Measurements from ENCODE around the gene TAF1. TPM values are rescaled to one million over a fixed set of nuclear protein-coding genes. Genes with fewer than 3 reads are reported as not detected.
A peak's percentile ranks its signal among the peaks of the same experiment; 100 is the strongest.
"Not testable (repeated sequence)": the region's sequence is repeated elsewhere in the genome, so short reads cannot be mapped to it uniquely, and the experiment has no call there.

The TAF1 gene
- total RNA-seq, 1 experiment from 2014 or later: 61.8 TPM

DNA sequence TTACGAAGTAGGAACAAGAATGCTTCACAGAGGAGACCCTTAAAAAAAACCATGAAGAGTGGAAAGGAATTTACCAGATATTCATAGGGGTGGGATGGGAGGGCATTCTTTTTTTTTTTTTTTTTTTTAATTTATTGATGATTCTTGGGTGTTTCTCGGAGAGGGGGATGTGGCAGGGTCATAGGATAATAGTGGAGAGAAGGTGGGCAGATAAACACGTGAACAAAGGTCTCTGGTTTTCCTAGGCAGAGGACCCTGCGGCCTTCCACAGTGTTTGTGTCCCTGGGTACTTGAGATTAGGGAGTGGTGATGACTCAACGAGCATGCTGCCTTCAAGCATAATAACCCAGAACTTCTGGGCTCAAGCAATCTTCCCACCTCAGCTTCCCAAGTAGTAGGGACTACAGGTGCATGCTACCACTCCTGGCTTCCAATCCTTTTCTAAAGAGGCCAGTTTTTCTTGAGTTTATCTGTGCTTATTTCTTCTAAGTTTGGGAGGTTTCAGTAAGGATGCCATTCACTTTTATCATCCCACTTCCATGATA is 100.9 kb downstream of the TAF1 start:
- Histone ChIP-seq H3K9ac (ENCODE audit: low read length) (no peak overlapping the region), H3K36me3 (ENCODE audit: insufficient read depth, low read length) (peaks cover 11% of the 10 kb centered on the region; the same call in 1 of the 2 replicates), H3K79me2 (ENCODE audit: low read length) (no peaks in the 10 kb centered on the region), H3K9me2 (replicated peaks; ENCODE audit: insufficient read depth, low read length) (no peaks in the 10 kb centered on the region), H2AFZ (ENCODE audit: low read length) (no peak overlapping the region), H3K27me3 (ENCODE audit: low read length) (no peaks in the 10 kb centered on the region), H3K4me3 (ENCODE audit: low read length) (no peak overlapping the region), H3K4me1 (ENCODE audit: low read length) (no peaks in the 10 kb centered on the region), H3K9me3 (ENCODE audit: low read length) (no peaks in the 10 kb centered on the region), H3K27ac (ENCODE audit: low read length) (no peak overlapping the region), H4K20me1 (ENCODE audit: insufficient read depth, low read depth, low read length) (no peaks in the 10 kb centered on the region), H3K4me2 (ENCODE audit: low read depth, low read length, poor library complexity, severe bottlenecking) (no peak overlapping the region)
- DNase-seq: no peak

DNA sequence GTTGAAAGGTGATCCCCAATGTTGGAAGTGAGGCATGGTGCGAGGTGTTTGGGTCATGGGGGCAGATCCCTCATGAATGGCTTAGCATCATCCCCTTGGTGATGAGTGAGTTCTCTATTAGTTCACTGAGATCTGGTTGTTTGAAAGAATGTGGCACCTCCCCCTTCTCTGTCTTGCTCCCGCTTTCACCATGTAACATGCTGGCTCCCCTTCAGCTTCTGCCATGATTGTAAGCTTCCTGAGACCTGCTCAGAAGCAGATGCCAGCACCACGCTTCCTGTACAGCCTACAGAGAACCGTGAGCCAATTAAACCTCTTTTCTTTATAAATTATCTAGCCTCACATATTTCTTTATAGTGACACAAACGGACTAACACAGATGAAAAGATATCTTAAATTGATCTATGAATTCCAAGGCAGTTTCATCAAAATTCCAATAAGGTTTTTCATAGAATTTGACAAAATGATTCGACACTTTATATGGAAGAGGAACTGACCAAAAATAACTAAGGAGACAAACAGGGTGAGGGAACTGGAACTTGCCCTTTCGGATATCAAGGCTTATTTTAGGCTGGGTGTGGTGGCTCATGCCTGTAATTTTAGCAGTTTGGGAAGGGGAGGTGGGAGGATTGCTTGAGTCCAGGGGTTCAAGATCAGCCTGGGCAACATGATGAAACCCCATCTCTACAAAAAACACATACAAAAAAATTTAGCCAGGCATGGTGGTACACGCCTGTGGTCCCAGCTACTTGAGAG is 109.8 kb downstream of the TAF1 start:
- Histone ChIP-seq H3K27ac (ENCODE audit: low read length) (no peak overlapping the region), H3K9ac (ENCODE audit: low read length) (no peak overlapping the region), H3K36me3 (ENCODE audit: insufficient read depth, low read length) (no peaks in the 10 kb centered on the region), H3K4me2 (ENCODE audit: low read depth, low read length, poor library complexity, severe bottlenecking) (no peak overlapping the region), H2AFZ (ENCODE audit: low read length) (no peak overlapping the region), H3K4me1 (ENCODE audit: low read length) (no peaks in the 10 kb centered on the region), H4K20me1 (ENCODE audit: insufficient read depth, low read depth, low read length) (no peaks in the 10 kb centered on the region), H3K4me3 (ENCODE audit: low read length) (no peak overlapping the region), H3K79me2 (ENCODE audit: low read length) (no peaks in the 10 kb centered on the region), H3K9me2 (replicated peaks; ENCODE audit: insufficient read depth, low read length) (no peaks in the 10 kb centered on the region), H3K27me3 (ENCODE audit: low read length) (no peaks in the 10 kb centered on the region), H3K9me3 (ENCODE audit: low read length) (no peaks in the 10 kb centered on the region)
- no peak for DNase-seq

- H3K4me3 ChIP-seq (ENCODE audit: low read length): no peak overlapping the region
- no peak overlapping the region for H2AFZ ChIP-seq (ENCODE audit: low read length)
- no peaks in the 10 kb centered on the region for H3K36me3 ChIP-seq (ENCODE audit: insufficient read depth, low read length)
- peaks cover 8% of the 10 kb centered on the region for H3K4me1 ChIP-seq (ENCODE audit: low read length)
- no peaks in the 10 kb centered on the region for H4K20me1 ChIP-seq (ENCODE audit: insufficient read depth, low read depth, low read length)
- no peaks in the 10 kb centered on the region for H3K27me3 ChIP-seq (ENCODE audit: low read length)
- no peaks in the 10 kb centered on the region for H3K9me3 ChIP-seq (ENCODE audit: low read length)
- no peak overlapping the region for H3K4me2 ChIP-seq (ENCODE audit: low read depth, low read length, poor library complexity, severe bottlenecking)
- no peak for DNase-seq
- no peaks in the 10 kb centered on the region for H3K79me2 ChIP-seq (ENCODE audit: low read length)
- no peaks in the 10 kb centered on the region for H3K9me2 ChIP-seq (replicated peaks; ENCODE audit: insufficient read depth, low read length)
- no peak overlapping the region for H3K9ac ChIP-seq (ENCODE audit: low read length)
- H3K27ac ChIP-seq (ENCODE audit: low read length): no peak overlapping the region
Measured at GRCh38 chrX:71482228-71482958, 116.2 kb downstream of the TAF1 start.

GRCh38 chrX:71487814-71488213 is 121.7 kb downstream of the TAF1 start:
- no peak overlapping the region for H3K9ac ChIP-seq (ENCODE audit: low read length)
- H3K27me3 ChIP-seq (ENCODE audit: low read length): no peaks in the 10 kb centered on the region
- no peaks in the 10 kb centered on the region for H3K36me3 ChIP-seq (ENCODE audit: insufficient read depth, low read length)
- no peaks in the 10 kb centered on the region for H3K9me3 ChIP-seq (ENCODE audit: low read length)
- DNase-seq: no peak
- peaks cover 8% of the 10 kb centered on the region for H3K4me1 ChIP-seq (ENCODE audit: low read length)
- H3K4me2 ChIP-seq (ENCODE audit: low read depth, low read length, poor library complexity, severe bottlenecking): no peak overlapping the region
- no peaks in the 10 kb centered on the region for H3K9me2 ChIP-seq (replicated peaks; ENCODE audit: insufficient read depth, low read length)
- no peaks in the 10 kb centered on the region for H3K79me2 ChIP-seq (ENCODE audit: low read length)
- H2AFZ ChIP-seq (ENCODE audit: low read length): no peak overlapping the region
- H4K20me1 ChIP-seq (ENCODE audit: insufficient read depth, low read depth, low read length): no peaks in the 10 kb centered on the region
- no peak overlapping the region for H3K4me3 ChIP-seq (ENCODE audit: low read length)
- H3K27ac ChIP-seq (ENCODE audit: low read length): no peak overlapping the region

GRCh38 chrX:71489540-71489939 is 123.4 kb downstream of the TAF1 start:
- Histone ChIP-seq H3K27me3 (ENCODE audit: low read length) (no peaks in the 10 kb centered on the region), H3K79me2 (ENCODE audit: low read length) (no peaks in the 10 kb centered on the region), H4K20me1 (ENCODE audit: insufficient read depth, low read depth, low read length) (no peaks in the 10 kb centered on the region), H3K36me3 (ENCODE audit: insufficient read depth, low read length) (no peaks in the 10 kb centered on the region), H3K27ac (ENCODE audit: low read length) (no peak overlapping the region), H3K9me2 (replicated peaks; ENCODE audit: insufficient read depth, low read length) (no peaks in the 10 kb centered on the region), H3K4me1 (ENCODE audit: low read length) (peaks cover 8% of the 10 kb centered on the region), H3K4me2 (ENCODE audit: low read depth, low read length, poor library complexity, severe bottlenecking) (no peak overlapping the region), H3K9me3 (ENCODE audit: low read length) (no peaks in the 10 kb centered on the region), H2AFZ (ENCODE audit: low read length) (no peak overlapping the region), H3K9ac (ENCODE audit: low read length) (no peak overlapping the region), H3K4me3 (ENCODE audit: low read length) (no peak overlapping the region)
- DNase-seq: no peak

DNA sequence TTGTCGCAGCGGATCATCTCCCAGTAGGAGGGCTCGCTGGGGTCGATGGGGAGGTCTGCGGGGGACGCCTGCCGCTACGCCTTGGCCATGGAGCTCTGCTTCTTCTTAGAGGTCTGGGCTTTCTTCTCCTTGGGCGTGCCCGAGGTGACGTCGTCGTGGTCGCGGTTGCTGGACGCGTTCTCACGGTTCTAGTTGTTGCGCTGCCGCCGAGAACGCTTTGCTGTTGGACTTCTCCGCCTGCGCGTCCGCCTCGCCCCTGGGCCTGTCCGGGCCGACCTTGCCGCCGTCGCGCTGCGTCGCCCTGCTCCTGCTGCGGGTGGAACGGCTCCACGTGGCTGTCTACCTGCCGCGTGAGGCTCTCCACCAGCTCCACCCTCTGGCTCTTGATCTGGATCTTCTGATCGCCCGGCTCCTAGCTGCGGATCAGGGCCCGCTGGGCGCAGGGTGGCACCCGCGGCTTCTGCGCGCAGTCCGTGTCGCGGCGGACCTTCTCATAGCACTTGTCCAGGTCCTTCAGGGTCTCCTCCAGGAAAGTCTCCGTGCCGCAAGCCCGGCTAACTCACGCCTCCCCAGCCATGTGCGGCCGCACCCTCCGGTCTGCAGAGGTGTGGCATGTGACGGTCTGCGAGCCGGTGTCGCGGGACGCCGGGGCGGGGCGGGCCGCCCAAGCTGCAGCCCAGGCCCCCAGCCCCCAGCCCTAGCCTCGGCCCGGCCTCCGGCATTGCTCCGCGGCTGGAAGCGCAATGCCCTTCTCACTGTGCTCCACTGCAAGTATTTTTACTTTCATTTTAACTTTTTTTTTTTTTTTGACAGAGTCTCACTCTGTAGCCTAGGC is 126.3 kb downstream of the TAF1 start:
- H3K9me3 ChIP-seq (ENCODE audit: low read length): no peaks in the 10 kb centered on the region
- no peaks in the 10 kb centered on the region for H4K20me1 ChIP-seq (ENCODE audit: insufficient read depth, low read depth, low read length)
- H3K36me3 ChIP-seq (ENCODE audit: insufficient read depth, low read length): no peaks in the 10 kb centered on the region
- no peaks in the 10 kb centered on the region for H3K27me3 ChIP-seq (ENCODE audit: low read length)
- no peaks in the 10 kb centered on the region for H3K79me2 ChIP-seq (ENCODE audit: low read length)
- H3K9ac ChIP-seq (ENCODE audit: low read length): no peak overlapping the region
- H3K27ac ChIP-seq (ENCODE audit: low read length): no peak overlapping the region
- H3K9me2 ChIP-seq (replicated peaks; ENCODE audit: insufficient read depth, low read length): no peaks in the 10 kb centered on the region
- H3K4me1 ChIP-seq (ENCODE audit: low read length): no peaks in the 10 kb centered on the region
- no peak overlapping the region for H3K4me3 ChIP-seq (ENCODE audit: low read length)
- peak; percentile 5 for DNase-seq
- H3K4me2 ChIP-seq (ENCODE audit: low read depth, low read length, poor library complexity, severe bottlenecking): no peak overlapping the region
- no peak overlapping the region for H2AFZ ChIP-seq (ENCODE audit: low read length)

DNA sequence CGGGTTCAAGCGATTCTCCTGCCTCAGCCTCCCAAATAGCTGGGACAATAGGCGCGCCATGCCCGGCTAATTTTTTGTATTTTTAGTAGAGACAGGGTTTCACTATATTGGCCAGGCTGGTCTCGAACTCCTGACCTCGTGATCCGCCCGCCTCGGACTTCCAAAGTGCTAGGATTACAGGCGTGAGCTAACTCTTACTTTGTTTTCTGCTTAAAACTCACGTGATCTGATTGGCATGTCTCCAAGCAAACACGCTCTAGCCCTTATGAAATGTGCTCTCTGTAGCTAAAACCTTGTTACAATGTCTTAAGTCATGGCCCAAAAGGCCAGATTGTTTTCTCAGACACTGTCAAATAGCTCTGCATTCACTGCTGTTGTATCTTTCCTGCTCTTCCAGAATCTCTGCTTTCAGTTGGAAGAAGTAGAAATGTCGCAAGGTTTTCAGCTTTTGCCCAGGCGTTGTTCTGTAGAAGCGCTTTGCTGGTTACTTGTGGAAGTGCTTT is 127.0 kb downstream of the TAF1 start:
- Histone ChIP-seq H3K9me2 (replicated peaks; ENCODE audit: insufficient read depth, low read length) (no peaks in the 10 kb centered on the region), H3K79me2 (ENCODE audit: low read length) (no peaks in the 10 kb centered on the region), H3K27me3 (ENCODE audit: low read length) (no peaks in the 10 kb centered on the region), H3K4me3 (ENCODE audit: low read length) (no peak overlapping the region), H4K20me1 (ENCODE audit: insufficient read depth, low read depth, low read length) (no peaks in the 10 kb centered on the region), H3K4me1 (ENCODE audit: low read length) (no peaks in the 10 kb centered on the region), H2AFZ (ENCODE audit: low read length) (no peak overlapping the region), H3K9me3 (ENCODE audit: low read length) (no peaks in the 10 kb centered on the region), H3K36me3 (ENCODE audit: insufficient read depth, low read length) (no peaks in the 10 kb centered on the region), H3K9ac (ENCODE audit: low read length) (no peak overlapping the region), H3K27ac (ENCODE audit: low read length) (no peak overlapping the region), H3K4me2 (ENCODE audit: low read depth, low read length, poor library complexity, severe bottlenecking) (no peak overlapping the region)
- DNase-seq: no peak

DNA sequence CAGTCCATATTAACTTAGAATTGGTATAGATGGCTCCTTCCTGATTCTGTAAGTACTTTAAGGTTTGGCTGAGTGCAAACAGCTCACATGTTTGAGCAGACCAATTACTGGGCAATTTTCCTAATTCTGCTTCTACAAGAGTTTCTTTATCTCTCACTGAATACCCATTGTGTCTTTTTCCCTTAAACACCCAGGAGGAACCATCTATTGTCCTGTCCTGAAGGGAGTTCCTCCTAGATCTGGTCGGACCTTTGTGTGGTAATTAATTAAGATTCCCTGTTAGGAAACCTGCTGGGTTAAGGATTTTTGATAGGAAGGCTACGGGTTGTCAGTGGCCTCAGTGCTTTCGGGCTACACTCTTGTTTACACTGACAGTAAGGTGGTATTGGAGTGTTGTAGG is 129.8 kb downstream of the TAF1 start:
- not testable (repeated sequence) for H3K4me1 ChIP-seq (ENCODE audit: low read length); H3K9me3 ChIP-seq (ENCODE audit: low read length); H3K4me3 ChIP-seq (ENCODE audit: low read length); H3K27me3 ChIP-seq (ENCODE audit: low read length); H3K4me2 ChIP-seq (ENCODE audit: low read depth, low read length, poor library complexity, severe bottlenecking); H3K36me3 ChIP-seq (ENCODE audit: insufficient read depth, low read length); H3K9ac ChIP-seq (ENCODE audit: low read length); H3K9me2 ChIP-seq (replicated peaks; ENCODE audit: insufficient read depth, low read length); H4K20me1 ChIP-seq (ENCODE audit: insufficient read depth, low read depth, low read length); H3K27ac ChIP-seq (ENCODE audit: low read length); H3K79me2 ChIP-seq (ENCODE audit: low read length); H2AFZ ChIP-seq (ENCODE audit: low read length)
- peak; percentile 14 for DNase-seq

Data from Karpas-422 (cell line).